Putamen (tissue), 1 donor: ENCODE measurements around the gene LAGE3.

Experiments
- DNase-seq: peaks from one replicate; pipeline ENCODE4 v3.0.0-alpha.2; 2016; ENCODE audit warnings: low spot score

LAGE3 gene

GRCh38 chrX:154477891-154478477, 1.1 kb downstream of the LAGE3 start:
- DNase-seq, result no peak

- DNase-seq, result no peak
Measured at GRCh38 chrX:154476821-154477220, 2.3 kb downstream of the LAGE3 start.

- no peak for DNase-seq
Measured at GRCh38 chrX:154473683-154474082, 5.4 kb downstream of the LAGE3 start.

- no peak for DNase-seq
Measured at GRCh38 chrX:154472685-154473632, 6.1 kb downstream of the LAGE3 start.

GRCh38 chrX:154471839-154472684, 7.0 kb downstream of the LAGE3 start:
- no peak for DNase-seq

GRCh38 chrX:154470914-154471568, 8.0 kb downstream of the LAGE3 start:
- no peak for DNase-seq

- no peak for DNase-seq
Measured at GRCh38 chrX:154470434-154470833, 8.6 kb downstream of the LAGE3 start.

- no peak for DNase-seq
Measured at GRCh38 chrX:154469880-154470279, 9.2 kb downstream of the LAGE3 start.

GRCh38 chrX:154469114-154469513, 10.0 kb downstream of the LAGE3 start:
- no peak for DNase-seq

GRCh38 chrX:154468217-154468616, 10.9 kb downstream of the LAGE3 start:
- DNase-seq, result no peak

- DNase-seq, result no peak
Measured at GRCh38 chrX:154467556-154467955, 11.5 kb downstream of the LAGE3 start.

GRCh38 chrX:154466907-154467306, 12.2 kb downstream of the LAGE3 start:
- DNase-seq, result no peak

GRCh38 chrX:154466036-154466435, 13.0 kb downstream of the LAGE3 start:
- no peak for DNase-seq

GRCh38 chrX:154465601-154466000, 13.5 kb downstream of the LAGE3 start:
- DNase-seq, result no peak

GRCh38 chrX:154464806-154465365, 14.2 kb downstream of the LAGE3 start:
- DNase-seq, result no peak

- no peak for DNase-seq
Measured at GRCh38 chrX:154463611-154464220, 15.4 kb downstream of the LAGE3 start.

- DNase-seq, result no peak
Measured at GRCh38 chrX:154462396-154462795, 16.7 kb downstream of the LAGE3 start.

- no peak for DNase-seq
Measured at GRCh38 chrX:154460326-154460725, 18.8 kb downstream of the LAGE3 start.

- DNase-seq, result no peak
Measured at GRCh38 chrX:154459832-154460231, 19.2 kb downstream of the LAGE3 start.

- DNase-seq, result no peak
Measured at GRCh38 chrX:154458954-154459778, 19.9 kb downstream of the LAGE3 start.
